Epithelial cell of prostate (primary cell): ENCODE data around the gene VPS13D.
"Not testable (repeated sequence)": the region's sequence is repeated elsewhere in the genome, so short reads cannot be mapped to it uniquely, and the experiment has no call there.

Experiments used
- DNase-seq: peaks from one replicate; pipeline ENCODE4 v3.0.0-alpha.2; 2011; ENCODE audit warnings: low read depth, low spot score
- H3K27ac ChIP-seq: fragments of 450-650 bp; 2 replicates; pipeline ENCODE4 v1.5.1; 2017; ENCODE audit warnings: mild to moderate bottlenecking

Gene VPS13D

GRCh38 chr1:12456979-12457378 lies 227.1 kb downstream of the VPS13D start:
- no peak for DNase-seq

GRCh38 chr1:12457771-12458170 lies 227.9 kb downstream of the VPS13D start:
- DNase-seq: no peak
- no peak overlapping the region for H3K27ac ChIP-seq

More at GRCh38 chr1:12456979-12457378, 227.1 kb downstream of the VPS13D start:
- no peak overlapping the region for H3K27ac ChIP-seq

GRCh38 chr1:12458571-12458970 lies 228.7 kb downstream of the VPS13D start:
- DNase-seq: no peak
- H3K27ac ChIP-seq: no peak overlapping the region

GRCh38 chr1:12460121-12460520 lies 230.3 kb downstream of the VPS13D start:
- no peak overlapping the region for H3K27ac ChIP-seq

GRCh38 chr1:12460911-12461621 lies 231.2 kb downstream of the VPS13D start:
- H3K27ac ChIP-seq: no peak overlapping the region
- no peak for DNase-seq

More at GRCh38 chr1:12460121-12460520, 230.3 kb downstream of the VPS13D start:
- DNase-seq: no peak

GRCh38 chr1:12461754-12462153 lies 231.9 kb downstream of the VPS13D start:
- no peak for DNase-seq
- no peak overlapping the region for H3K27ac ChIP-seq

GRCh38 chr1:12462586-12462985 lies 232.8 kb downstream of the VPS13D start:
- no peak overlapping the region for H3K27ac ChIP-seq

GRCh38 chr1:12464045-12464461 lies 234.2 kb downstream of the VPS13D start:
- DNase-seq: no peak
- H3K27ac ChIP-seq: no peak overlapping the region

More at GRCh38 chr1:12462586-12462985, 232.8 kb downstream of the VPS13D start:
- no peak for DNase-seq

GRCh38 chr1:12464598-12465056 lies 234.8 kb downstream of the VPS13D start:
- no peak for DNase-seq
- no peak overlapping the region for H3K27ac ChIP-seq

- no peak for DNase-seq
- no peak overlapping the region for H3K27ac ChIP-seq
Measured at GRCh38 chr1:12465126-12465525, 235.3 kb downstream of the VPS13D start.

- no peak overlapping the region for H3K27ac ChIP-seq
- no peak for DNase-seq
Measured at GRCh38 chr1:12466816-12467215, 237.0 kb downstream of the VPS13D start.

GRCh38 chr1:12467570-12468286 lies 237.9 kb downstream of the VPS13D start:
- DNase-seq: no peak
- H3K27ac ChIP-seq: no peak overlapping the region

- no peak for DNase-seq
Measured at GRCh38 chr1:12468323-12468722, 238.5 kb downstream of the VPS13D start.

GRCh38 chr1:12469493-12469892 lies 239.7 kb downstream of the VPS13D start:
- DNase-seq: no peak
- H3K27ac ChIP-seq: no peak overlapping the region

More at GRCh38 chr1:12468323-12468722, 238.5 kb downstream of the VPS13D start:
- no peak overlapping the region for H3K27ac ChIP-seq

- no peak overlapping the region for H3K27ac ChIP-seq
- DNase-seq: no peak
Measured at GRCh38 chr1:12469990-12470389, 240.2 kb downstream of the VPS13D start.

- not testable (repeated sequence) for DNase-seq, H3K27ac ChIP-seq
Measured at GRCh38 chr1:12470916-12471315, 241.1 kb downstream of the VPS13D start.

- DNase-seq: no peak
- no peak overlapping the region for H3K27ac ChIP-seq
Measured at GRCh38 chr1:12472156-12472797, 242.4 kb downstream of the VPS13D start.

- no peak overlapping the region for H3K27ac ChIP-seq
- DNase-seq: no peak
Measured at GRCh38 chr1:12472798-12473551, 243.1 kb downstream of the VPS13D start.

GRCh38 chr1:12473596-12474362 lies 243.9 kb downstream of the VPS13D start:
- DNase-seq: no peak
- H3K27ac ChIP-seq: no peak overlapping the region
